ENCODE measurements around the gene KY.

DNA sequence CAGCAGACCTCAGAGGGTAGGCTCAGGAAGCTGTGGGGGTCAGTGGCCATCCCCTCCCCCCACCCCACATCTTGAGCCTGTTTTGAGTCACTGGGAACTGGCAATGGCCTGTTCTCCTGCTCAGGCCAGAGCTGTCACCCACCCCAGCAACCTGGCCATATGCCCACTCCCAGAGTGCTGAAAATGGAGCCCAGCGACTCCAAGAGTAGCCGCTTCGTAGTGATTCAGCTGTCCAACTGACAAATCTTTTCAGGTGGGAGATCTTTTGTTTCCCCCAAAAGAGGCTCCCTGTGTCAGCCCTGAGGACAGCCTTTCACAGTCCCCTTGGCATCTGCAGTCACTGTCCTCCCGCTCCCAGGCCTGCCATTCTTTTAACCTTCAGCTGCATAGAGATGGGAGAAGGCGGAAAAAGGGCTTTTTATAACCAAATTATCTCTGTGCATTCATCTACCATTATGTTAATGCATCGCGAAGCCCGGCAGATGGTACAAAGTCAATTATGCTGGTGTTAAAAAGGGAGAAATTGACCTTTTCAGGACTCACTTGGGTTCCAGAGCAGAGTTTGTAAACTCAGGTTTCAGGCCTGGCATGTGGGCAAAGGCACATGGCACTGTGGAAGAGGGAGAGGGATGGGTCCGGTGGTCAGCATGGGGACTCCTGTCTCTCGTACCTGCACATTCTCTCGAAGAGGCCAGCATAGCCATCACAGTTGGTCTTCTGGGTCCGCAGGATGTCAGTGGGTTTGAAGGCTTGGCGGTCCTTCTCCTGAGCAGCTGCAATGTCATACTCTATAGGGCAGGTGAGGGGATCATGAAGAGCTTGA lies 32.1 kb downstream of the KY start:
- TF ChIP-seq, protein P1, sequence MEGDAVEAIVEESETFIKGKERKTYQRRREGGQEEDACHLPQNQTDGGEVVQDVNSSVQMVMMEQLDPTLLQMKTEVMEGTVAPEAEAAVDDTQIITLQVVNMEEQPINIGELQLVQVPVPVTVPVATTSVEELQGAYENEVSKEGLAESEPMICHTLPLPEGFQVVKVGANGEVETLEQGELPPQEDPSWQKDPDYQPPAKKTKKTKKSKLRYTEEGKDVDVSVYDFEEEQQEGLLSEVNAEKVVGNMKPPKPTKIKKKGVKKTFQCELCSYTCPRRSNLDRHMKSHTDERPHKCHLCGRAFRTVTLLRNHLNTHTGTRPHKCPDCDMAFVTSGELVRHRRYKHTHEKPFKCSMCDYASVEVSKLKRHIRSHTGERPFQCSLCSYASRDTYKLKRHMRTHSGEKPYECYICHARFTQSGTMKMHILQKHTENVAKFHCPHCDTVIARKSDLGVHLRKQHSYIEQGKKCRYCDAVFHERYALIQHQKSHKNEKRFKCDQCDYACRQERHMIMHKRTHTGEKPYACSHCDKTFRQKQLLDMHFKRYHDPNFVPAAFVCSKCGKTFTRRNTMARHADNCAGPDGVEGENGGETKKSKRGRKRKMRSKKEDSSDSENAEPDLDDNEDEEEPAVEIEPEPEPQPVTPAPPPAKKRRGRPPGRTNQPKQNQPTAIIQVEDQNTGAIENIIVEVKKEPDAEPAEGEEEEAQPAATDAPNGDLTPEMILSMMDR (conservative IDR thresholded peaks at IDR 0.05), result no peak
- no peak for TF ChIP-seq ZFX (IDR thresholded peaks at IDR 0.05)
